GM23338 (cell line): ENCODE measurements around the gene NDC80. TPM values are rescaled to one million over a fixed set of nuclear protein-coding genes. Genes with fewer than 3 reads are reported as not detected.
A peak's percentile ranks its signal among the peaks of the same experiment; 100 is the strongest.

Experiments
- ATAC-seq: fragments of 200-7000 bp; cut with Tn5 transposase; 3 replicates; pipeline ENCODE4 v1.9.1; 2020
- DNase-seq: peaks from one replicate; pipeline ENCODE4 v3.0.0-alpha.2; 2015; ENCODE audit warnings: low spot score
- H2AFZ ChIP-seq: fragments of 200-600 bp; sonication (generic); 2 replicates; pipeline ENCODE4 v1.8.0; 2016; ENCODE audit warnings: antibody characterized with exemption, mild to moderate bottlenecking, moderate library complexity
- H3F3A ChIP-seq: fragments of 200-600 bp; sonication (generic); replicated peaks from 2 replicates; pipeline ENCODE4 v1.8.0; 2017; ENCODE audit warnings: antibody characterized with exemption, mixed run types, low read depth
- H3K27ac ChIP-seq: fragments of 200-600 bp; sonication (generic); 2 replicates; pipeline ENCODE4 v1.6.1; 2016; ENCODE audit warnings: low read depth
- H3K27me3 ChIP-seq: fragments of 200-600 bp; sonication (generic); 2 replicates; pipeline ENCODE4 v1.8.0; 2016; ENCODE audit warnings: mild to moderate bottlenecking, mixed run types, moderate library complexity; ENCODE audit not compliant: insufficient read depth
- H3K36me3 ChIP-seq: fragments of 200-600 bp; sonication (generic); 2 replicates; pipeline ENCODE4 v1.8.0; 2016; ENCODE audit warnings: mild to moderate bottlenecking; ENCODE audit not compliant: insufficient read depth
- H3K4me1 ChIP-seq: fragments of 200-600 bp; sonication (generic); 2 replicates; pipeline ENCODE4 v1.8.0; 2016; ENCODE audit warnings: mild to moderate bottlenecking, moderate library complexity; ENCODE audit not compliant: insufficient read depth
- H3K4me2 ChIP-seq: fragments of 200-600 bp; sonication (generic); 2 replicates; pipeline ENCODE4 v1.7.1; 2017; ENCODE audit warnings: mixed run types
- H3K4me3 ChIP-seq: fragments of 200-600 bp; sonication (generic); 2 replicates; pipeline ENCODE4 v1.6.1; 2016; ENCODE audit warnings: mixed run types
- H3K79me2 ChIP-seq: fragments of 200-600 bp; sonication (generic); replicated peaks from 2 replicates; pipeline ENCODE4 v1.8.0; 2017; ENCODE audit warnings: mild to moderate bottlenecking; ENCODE audit not compliant: insufficient read depth
- H3K9me2 ChIP-seq: fragments of 200-600 bp; sonication (generic); 2 replicates; pipeline ENCODE4 v1.8.0; 2017; ENCODE audit not compliant: insufficient read depth
- H4K20me1 ChIP-seq: fragments of 200-600 bp; sonication (generic); replicated peaks from 2 replicates; pipeline ENCODE4 v1.8.0; 2017; ENCODE audit warnings: mild to moderate bottlenecking; ENCODE audit not compliant: insufficient read depth
- H3K27ac Mint-ChIP-seq: 2 replicates; pipeline ENCODE4 v1.8.0; 2020; ENCODE audit warnings: inconsistent platforms, mild to moderate bottlenecking, moderate library complexity, mixed read lengths
- H3K27me3 Mint-ChIP-seq: 3 replicates; pipeline ENCODE4 v1.8.0; 2022; ENCODE audit warnings: low read depth, mild to moderate bottlenecking, moderate library complexity, mixed read lengths, inconsistent platforms; ENCODE audit not compliant: insufficient read depth, poor library complexity
- H3K36me3 Mint-ChIP-seq: 3 replicates; pipeline ENCODE4 v1.8.0; 2021; ENCODE audit warnings: low read depth, mild to moderate bottlenecking, inconsistent platforms, moderate library complexity, mixed read lengths
- H3K4me1 Mint-ChIP-seq: 3 replicates; pipeline ENCODE4 v1.8.0; 2020; ENCODE audit warnings: mild to moderate bottlenecking, inconsistent platforms, mixed read lengths
- H3K4me3 Mint-ChIP-seq: 3 replicates; pipeline ENCODE4 v1.8.0; 2021; ENCODE audit warnings: moderate library complexity, mild to moderate bottlenecking, inconsistent platforms, mixed read lengths
- H3K9me3 Mint-ChIP-seq: 3 replicates; pipeline ENCODE4 v1.8.0; 2020; ENCODE audit warnings: moderate library complexity, mild to moderate bottlenecking, inconsistent platforms, mixed read lengths
- CREB1 ChIP-seq: fragments of 250-450 bp; sonication (Bioruptor Pico); IDR thresholded peaks from 2 replicates; pipeline ENCODE4 v1.5.0; 2020; ENCODE audit warnings: low read depth, mild to moderate bottlenecking, moderate library complexity
- EZH2 ChIP-seq: fragments of 200-600 bp; sonication (generic); IDR thresholded peaks from one replicate; pipeline ENCODE4 v1.8.0; 2017; ENCODE audit warnings: antibody characterized with exemption, mild to moderate bottlenecking, low read depth; ENCODE audit not compliant: unreplicated experiment
- EZH2phosphoT487 ChIP-seq: fragments of 200-600 bp; sonication (generic); IDR thresholded peaks from one replicate; pipeline ENCODE4 v1.8.1; 2018; ENCODE audit warnings: antibody characterized with exemption; ENCODE audit not compliant: unreplicated experiment
- NANOG ChIP-seq: IDR thresholded peaks from 2 replicates; pipeline ENCODE4 v1.6.1; 2016; ENCODE audit warnings: antibody characterized with exemption, borderline replicate concordance
- POLR2AphosphoS5 ChIP-seq: IDR thresholded peaks from 2 replicates; pipeline ENCODE4 v1.6.1; 2016; ENCODE audit warnings: antibody characterized with exemption, low read depth
- REST ChIP-seq: IDR thresholded peaks from one replicate; pipeline ENCODE4 v1.6.1; 2018; ENCODE audit warnings: antibody characterized with exemption; ENCODE audit not compliant: unreplicated experiment
- STAT1 ChIP-seq: IDR thresholded peaks from one replicate; pipeline ENCODE4 v1.6.1; 2016; ENCODE audit warnings: antibody characterized with exemption; ENCODE audit not compliant: unreplicated experiment
- ZNF114 ChIP-seq: fragments of 250-450 bp; sonication (Bioruptor Pico); IDR thresholded peaks from 2 replicates; pipeline ENCODE4 v1.5.0; 2020; ENCODE audit warnings: mild to moderate bottlenecking, moderate library complexity
- polyA plus RNA-seq: library from polyadenylated mRNA; unstranded; fragments of >200 nt; fragmentation: Nextera tagmentation; extraction: Ambion mirVana; gene quantifications from 2 replicates; pipeline ENCODE4 v1.2.1, GENCODE V29; 2016
- total RNA-seq: library from RNA; depleted of rRNA; stranded (reverse); fragments of >200 nt; shearing (Covaris generic); gene quantifications from 2 replicates; pipeline ENCODE4 v1.2.3, GENCODE V29; 2014

The NDC80 gene
- total and polyA plus RNA-seq, 2 experiments from 2014 or later: 36.6 to 58.4 TPM

DNA sequence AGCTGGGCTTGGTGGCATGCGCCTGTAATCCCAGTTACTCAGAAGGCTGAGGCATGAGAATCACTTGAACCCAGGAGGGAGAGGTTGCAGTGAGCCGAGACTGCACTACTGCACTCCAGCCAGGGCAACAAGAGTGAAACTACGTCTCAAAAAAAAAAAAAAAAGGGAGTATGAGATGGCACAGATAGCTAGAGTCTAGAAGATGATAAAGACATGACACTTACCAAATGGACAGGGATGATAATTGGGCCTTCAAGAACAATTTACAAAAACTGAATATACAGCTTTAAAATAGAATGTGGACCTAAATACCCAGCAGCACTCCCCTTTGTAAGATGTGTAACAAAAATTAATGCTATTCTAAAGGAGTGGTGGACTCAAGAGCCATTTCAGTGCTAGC, 2.8 kb upstream of the NDC80 start:
- no peak overlapping the region for H2AFZ ChIP-seq
- Mint-ChIP-seq H3K4me1 (peaks cover 15% of the 10 kb centered on the region), H3K36me3 (peaks cover 14% of the 10 kb centered on the region; the same call in 2 of the 3 replicates), H3K9me3 (no peaks in the 10 kb centered on the region), H3K27me3 (peaks cover 11% of the 10 kb centered on the region), H3K4me3 (0 out of 3 replicates have a peak overlapping the region, but pooled peaks have one; percentile 99), H3K27ac (no peak overlapping the region)
- H3K36me3 ChIP-seq: no peaks in the 10 kb centered on the region; the same call in 1 of the 2 replicates
- H3K4me3 ChIP-seq: no peak overlapping the region
- H3K4me2 ChIP-seq: no peak overlapping the region
- peaks cover 10% of the 10 kb centered on the region for H3K4me1 ChIP-seq
- no peak for TF ChIP-seq POLR2AphosphoS5
- ATAC-seq (no peak), DNase-seq (no peak)
- peaks cover 47% of the 10 kb centered on the region for H3K79me2 ChIP-seq
- peaks cover 3% of the 10 kb centered on the region; the same call in 1 of the 2 replicates for H4K20me1 ChIP-seq
- no peaks in the 10 kb centered on the region for H3K27me3 ChIP-seq
- no peaks in the 10 kb centered on the region for H3K9me2 ChIP-seq
- H3F3A ChIP-seq: no peaks in the 10 kb centered on the region
- no peak overlapping the region for H3K27ac ChIP-seq

DNA sequence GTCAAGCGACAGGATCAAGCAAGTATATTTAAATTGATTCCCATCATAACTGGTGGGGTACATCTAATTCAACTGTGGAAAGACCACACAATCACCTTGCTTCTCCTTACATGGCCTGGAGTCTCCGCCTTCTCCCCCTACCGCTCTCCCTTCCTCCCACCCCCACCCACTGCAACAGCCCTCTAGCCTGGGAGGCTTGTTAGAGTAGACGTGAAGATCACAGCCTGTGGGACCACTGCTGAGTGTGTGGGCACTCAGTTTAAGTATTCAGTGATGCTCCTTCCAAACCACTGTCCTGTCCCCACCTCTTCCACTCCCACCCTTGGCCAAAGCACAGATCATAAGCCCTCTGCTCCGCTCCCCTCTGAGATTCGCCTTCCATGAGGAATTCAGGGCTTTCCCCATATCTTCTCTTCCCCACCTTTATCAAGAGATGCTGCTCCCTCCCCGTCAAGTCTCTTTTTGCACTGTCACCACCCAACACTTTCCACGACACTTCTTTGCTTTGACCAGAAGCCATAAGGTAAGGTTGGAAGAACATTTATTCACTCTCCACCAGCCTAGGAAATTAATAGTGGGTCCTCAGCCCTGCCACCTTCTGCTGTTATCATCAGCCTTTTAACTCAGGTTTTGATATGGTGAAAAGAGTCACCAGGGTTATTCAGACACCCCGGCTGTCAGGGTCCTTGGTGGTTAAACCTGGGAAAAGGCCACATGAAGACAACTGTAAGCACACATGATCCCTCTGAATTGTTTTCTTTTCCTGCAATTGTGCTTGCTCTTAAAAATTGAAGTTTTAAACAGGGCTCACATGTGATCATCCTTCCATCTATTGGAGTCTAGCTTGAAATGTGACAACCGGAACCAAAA, 1.8 kb upstream of the NDC80 start:
- Histone ChIP-seq H2AFZ (no peak overlapping the region), H3K27me3 (no peaks in the 10 kb centered on the region), H3F3A (no peaks in the 10 kb centered on the region), H3K9me2 (no peaks in the 10 kb centered on the region), H3K4me1 (peaks cover 12% of the 10 kb centered on the region), H3K27ac (0 out of 2 replicates have a peak overlapping the region, but pooled peaks have one; percentile 96), H3K4me3 (peak overlapping the region; percentile 77), H3K79me2 (peaks cover 56% of the 10 kb centered on the region), H4K20me1 (0 out of 2 replicates have a peak, but pooled peaks cover 5% of the 10 kb centered on the region), H3K4me2 (peak overlapping the region; percentile 96), H3K36me3 (no peaks in the 10 kb centered on the region)
- no peak for ATAC-seq
- Mint-ChIP-seq H3K27me3 (peaks cover 13% of the 10 kb centered on the region), H3K9me3 (no peaks in the 10 kb centered on the region), H3K36me3 (peaks cover 18% of the 10 kb centered on the region; the same call in 2 of the 3 replicates), H3K4me1 (peaks cover 19% of the 10 kb centered on the region), H3K27ac (peak overlapping the region; percentile 9; the same call in 1 of the 2 replicates), H3K4me3 (peak overlapping the region; percentile 99)
- DNase-seq: no peak
- no peak for TF ChIP-seq POLR2AphosphoS5
- no peak for TF ChIP-seq STAT1
- no peak for TF ChIP-seq CREB1 (CRISPR knock-in tag)
- no peak for TF ChIP-seq NANOG
- no peak for TF ChIP-seq REST
- no peak for TF ChIP-seq EZH2phosphoT487
- no peak for TF ChIP-seq ZNF114 (CRISPR knock-in tag)
- no peak for TF ChIP-seq EZH2
